Cardiac fibroblast (primary cell): ENCODE measurements around the gene GBX2.

Experiments
- DNase-seq, 2 donors: peaks; one replicate each; pipeline versions ENCODE4 v3.0.0 to v3.0.0-alpha.2; 2010; ENCODE audit warnings: low read depth in 2 of 2
- H3K4me3 ChIP-seq, 2 donors: replicated peaks in 1 of 2; 1 replicate in 1 of 2; 2 replicates in 1 of 2; pipeline ENCODE4 v1.5.1; 2011; ENCODE audit warnings: low read depth in 2 of 2, low read length in 2 of 2, mild to moderate bottlenecking in 2 of 2, moderate library complexity in 1 of 2
- TF ChIP-seq, protein P1 (sequence below): IDR thresholded peaks from one replicate; pipeline ENCODE4 v1.5.1; 2011; ENCODE audit warnings: low read depth, mild to moderate bottlenecking, low read length, inconsistent platforms

Gene GBX2

GRCh38 chr2:236168110-236169080 is at the start of gene GBX2:
GBX2 (minus strand) TSS chr2:236168386; CDS start chr2:236167971, 415 bp downstream.
- peak within 1 kb of the TSS in 1 of 2 donors; percentile 36 for H3K4me3 ChIP-seq
- TF ChIP-seq, protein P1, sequence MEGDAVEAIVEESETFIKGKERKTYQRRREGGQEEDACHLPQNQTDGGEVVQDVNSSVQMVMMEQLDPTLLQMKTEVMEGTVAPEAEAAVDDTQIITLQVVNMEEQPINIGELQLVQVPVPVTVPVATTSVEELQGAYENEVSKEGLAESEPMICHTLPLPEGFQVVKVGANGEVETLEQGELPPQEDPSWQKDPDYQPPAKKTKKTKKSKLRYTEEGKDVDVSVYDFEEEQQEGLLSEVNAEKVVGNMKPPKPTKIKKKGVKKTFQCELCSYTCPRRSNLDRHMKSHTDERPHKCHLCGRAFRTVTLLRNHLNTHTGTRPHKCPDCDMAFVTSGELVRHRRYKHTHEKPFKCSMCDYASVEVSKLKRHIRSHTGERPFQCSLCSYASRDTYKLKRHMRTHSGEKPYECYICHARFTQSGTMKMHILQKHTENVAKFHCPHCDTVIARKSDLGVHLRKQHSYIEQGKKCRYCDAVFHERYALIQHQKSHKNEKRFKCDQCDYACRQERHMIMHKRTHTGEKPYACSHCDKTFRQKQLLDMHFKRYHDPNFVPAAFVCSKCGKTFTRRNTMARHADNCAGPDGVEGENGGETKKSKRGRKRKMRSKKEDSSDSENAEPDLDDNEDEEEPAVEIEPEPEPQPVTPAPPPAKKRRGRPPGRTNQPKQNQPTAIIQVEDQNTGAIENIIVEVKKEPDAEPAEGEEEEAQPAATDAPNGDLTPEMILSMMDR: no peak
- peak; percentile 44 to 50 for DNase-seq

DNA sequence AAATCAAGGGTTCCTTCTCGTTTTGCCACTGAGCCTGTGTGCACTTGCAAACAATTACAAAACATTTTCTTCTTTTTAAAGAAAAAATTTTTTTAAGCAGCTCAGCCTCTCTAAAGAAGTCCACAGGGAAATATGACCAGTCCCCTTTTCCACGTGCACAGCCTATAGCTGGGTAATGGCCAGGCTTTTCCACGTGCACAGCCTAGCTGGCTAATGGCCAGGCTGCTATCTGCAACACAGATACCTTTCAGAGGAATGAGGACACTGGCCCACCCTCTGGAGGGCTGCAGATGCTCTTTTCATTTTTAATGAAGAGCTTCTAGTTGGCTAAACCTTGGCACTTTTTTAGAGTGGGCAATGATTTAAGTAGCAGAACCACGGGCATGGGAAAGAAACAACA is 49.7 kb upstream of the GBX2 start:
- TF ChIP-seq, protein P1: no peak
- no peak overlapping the region for H3K4me3 ChIP-seq
- DNase-seq: no peak

DNA sequence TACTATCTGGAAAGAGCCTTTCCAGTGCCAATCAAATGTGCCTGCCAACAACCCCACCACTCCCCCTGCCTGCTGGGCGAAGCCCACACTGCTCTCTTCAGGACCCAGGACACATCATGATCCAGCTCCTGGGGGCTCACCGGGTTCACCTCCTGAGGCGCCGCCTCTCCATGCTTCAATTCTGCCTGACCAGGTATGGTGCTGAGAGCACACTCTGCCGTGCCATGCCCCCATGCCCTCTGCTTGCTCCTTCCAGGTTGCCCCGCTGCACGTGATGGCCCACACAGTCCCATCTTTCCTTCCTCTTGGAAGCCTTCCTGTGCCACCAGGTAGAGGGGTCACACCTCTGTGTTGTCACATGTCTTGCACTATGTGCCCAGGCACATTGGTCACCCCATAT is 48.5 kb upstream of the GBX2 start:
- no peak for DNase-seq
- H3K4me3 ChIP-seq: no peak overlapping the region
- TF ChIP-seq, protein P1: no peak

DNA sequence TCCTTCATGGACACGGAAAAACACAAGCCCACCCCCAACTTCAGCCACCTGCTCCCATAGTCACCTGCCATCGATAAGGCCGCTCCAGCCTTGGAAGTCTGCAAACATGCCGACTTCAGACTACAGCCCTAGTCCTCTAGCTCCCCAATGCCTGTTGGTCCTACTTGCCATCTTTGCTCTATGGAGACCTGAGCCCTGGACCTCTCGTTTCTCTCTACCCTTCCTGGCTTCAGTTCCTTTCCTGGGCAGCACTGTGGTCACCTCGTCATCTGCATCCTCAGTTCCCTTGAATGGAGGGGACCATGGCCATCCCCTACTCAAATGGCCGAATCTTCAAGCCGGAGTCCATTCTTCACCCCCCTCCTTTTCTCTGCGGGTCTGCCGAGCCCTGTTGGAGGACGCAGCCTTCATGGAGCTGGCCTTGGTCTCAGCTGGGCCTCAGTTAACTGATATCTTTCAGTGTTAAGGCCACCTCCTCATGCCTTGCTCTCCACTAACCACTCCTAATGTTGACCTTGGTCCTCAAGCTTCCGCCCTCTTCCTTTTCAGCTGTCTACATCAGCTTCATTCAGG is 47.7 kb upstream of the GBX2 start:
- no peak for DNase-seq
- TF ChIP-seq, protein P1: no peak
- no peak overlapping the region for H3K4me3 ChIP-seq

DNA sequence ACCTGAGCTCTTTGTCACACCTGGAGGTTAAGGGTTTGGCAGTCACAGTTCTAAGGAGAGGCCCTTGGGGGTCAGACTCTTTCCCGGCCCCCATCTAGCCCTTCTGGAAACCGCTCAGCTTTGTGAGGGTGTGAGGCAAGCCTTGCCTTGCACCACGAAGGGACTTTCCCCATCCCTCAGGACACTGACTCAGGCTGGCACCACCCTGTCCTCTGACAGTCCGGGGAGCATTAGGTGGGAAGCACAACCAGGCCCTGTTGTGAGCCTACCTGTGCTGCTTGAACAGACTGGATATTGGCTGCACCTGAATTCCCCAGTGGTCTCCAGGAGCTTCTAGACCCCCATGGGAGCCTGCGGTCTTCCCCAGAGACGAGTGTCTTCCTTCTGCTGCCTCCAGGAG is 47.0 kb upstream of the GBX2 start:
- TF ChIP-seq, protein P1: no peak
- no peak for DNase-seq
- H3K4me3 ChIP-seq: no peak overlapping the region

DNA sequence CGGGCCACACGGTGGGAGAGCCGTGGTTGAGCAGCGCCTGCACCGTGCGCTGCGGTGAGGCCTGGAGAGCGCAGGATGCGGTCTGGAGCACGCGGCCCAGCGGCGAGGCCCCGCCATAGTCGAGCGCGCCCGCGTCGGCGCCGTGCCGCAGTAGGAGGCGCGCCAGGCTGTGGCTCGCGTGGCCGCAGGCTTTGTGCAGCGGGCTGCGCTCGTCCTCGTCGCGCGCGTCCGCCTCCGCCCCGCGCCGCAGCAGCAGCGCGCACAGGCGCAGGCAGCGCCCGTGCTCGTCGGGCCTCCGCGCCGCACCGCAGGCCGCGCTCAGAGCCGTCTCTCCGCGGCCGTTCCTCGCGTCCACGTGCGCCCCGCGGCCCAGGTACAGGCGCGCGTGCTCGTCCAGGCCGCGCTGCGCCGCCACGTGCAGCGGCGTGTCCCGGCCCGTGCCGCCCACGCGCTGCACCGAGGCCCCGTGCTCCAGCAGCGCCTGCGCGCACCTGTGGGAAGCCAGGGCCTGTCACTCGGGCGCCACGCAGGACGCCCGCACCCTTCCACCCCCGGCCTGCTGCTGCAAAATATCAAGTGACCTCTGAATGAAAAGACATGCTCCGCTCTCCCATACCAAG is 46.3 kb upstream of the GBX2 start:
- no peak for DNase-seq
- H3K4me3 ChIP-seq: no peak overlapping the region
- TF ChIP-seq, protein P1: no peak
